Measurements from ENCODE around the gene MLXIPL. TPM values are rescaled to one million over a fixed set of nuclear protein-coding genes. Genes with fewer than 3 reads are reported as not detected.
"Not testable (repeated sequence)": the region's sequence is repeated elsewhere in the genome, so short reads cannot be mapped to it uniquely, and the experiment has no call there.

MLXIPL gene
- total RNA-seq, 2 experiments from 2014 or later = not detected

DNA sequence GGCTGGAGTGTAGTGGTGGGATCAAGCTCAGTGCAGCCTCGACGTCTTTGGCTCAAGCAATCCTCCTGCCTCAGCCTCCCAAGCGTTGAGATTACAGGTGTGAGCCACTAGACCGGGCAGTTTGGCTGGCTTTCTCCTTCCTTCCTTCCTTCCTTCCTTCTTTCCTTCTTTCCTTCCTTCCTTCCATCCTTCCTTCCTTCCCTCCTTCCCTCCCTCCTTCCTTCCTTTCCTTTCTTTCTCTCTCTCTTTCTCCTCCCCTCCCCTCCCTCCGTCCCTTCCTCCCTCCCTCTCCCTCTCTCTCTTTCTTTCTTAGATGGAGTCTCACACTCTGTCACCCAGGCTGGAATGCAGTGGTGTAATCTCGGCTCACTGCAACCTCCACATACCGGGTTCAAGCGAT is 35.7 kb upstream of the MLXIPL start:
- H3K36me3 ChIP-seq (ENCODE audit: insufficient read depth, low read length) = no peaks in the 10 kb centered on the region
- no TSS peak for BruUV-seq (replicated peaks)
- CTCF ChIA-PET (ENCODE audit: unreplicated experiment) = no interaction called here

DNA sequence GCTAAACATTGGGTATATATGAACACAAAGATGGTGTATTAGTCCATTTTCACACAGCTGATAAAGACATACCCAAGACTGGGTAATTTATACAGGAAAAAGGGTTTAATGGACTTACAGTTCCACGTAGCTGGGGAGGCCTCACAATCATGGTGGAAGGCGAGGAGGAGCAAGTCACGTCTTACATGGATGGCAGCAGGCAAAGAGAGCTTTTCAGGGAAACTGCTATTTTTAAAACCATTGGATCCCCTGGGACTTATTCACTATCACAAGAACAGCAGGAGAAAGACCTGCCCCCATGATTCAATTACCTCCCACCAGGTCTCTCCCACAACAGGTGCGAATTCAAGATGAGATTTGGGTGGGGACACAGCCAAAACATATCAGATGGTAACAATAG is 31.0 kb upstream of the MLXIPL start:
- intact Hi-C loops (cut with micrococcal nuclease; ENCODE audit: unreplicated experiment); H3K9me3 ChIP-seq (ENCODE audit: low read length); H3K9me2 ChIP-seq (ENCODE audit: insufficient read depth, low read length); BruUV-seq (replicated peaks); H3K27ac ChIP-seq (ENCODE audit: low read depth, low read length, poor library complexity, severe bottlenecking); H2AFZ ChIP-seq (ENCODE audit: low read length); CTCF ChIA-PET (ENCODE audit: unreplicated experiment); POLR2A ChIA-PET; H3K79me2 ChIP-seq (ENCODE audit: insufficient read depth, low read depth, low read length); H4K20me1 ChIP-seq (ENCODE audit: insufficient read depth, low read length); H3K4me2 ChIP-seq (ENCODE audit: low read length); DNase-seq (ENCODE audit: low spot score); H3K4me1 ChIP-seq (ENCODE audit: insufficient read depth, low read length, poor library complexity, severe bottlenecking); H3K4me3 ChIP-seq (ENCODE audit: low read depth, low read length, poor library complexity, severe bottlenecking); H3K36me3 ChIP-seq (ENCODE audit: insufficient read depth, low read length): not testable (repeated sequence)

More for the DNA sequence above, 35.7 kb upstream of the MLXIPL start:
- H3K9me2 ChIP-seq (ENCODE audit: insufficient read depth, low read length) = no peaks in the 10 kb centered on the region
- no peaks in the 10 kb centered on the region for H3K4me1 ChIP-seq (ENCODE audit: insufficient read depth, low read length, poor library complexity, severe bottlenecking)
- no peak for DNase-seq (ENCODE audit: low spot score)
- H3K9me3 ChIP-seq (ENCODE audit: low read length) = peaks cover 8% of the 10 kb centered on the region; the same call in 1 of the 2 replicates
- no peak overlapping the region for H2AFZ ChIP-seq (ENCODE audit: low read length)
- H4K20me1 ChIP-seq (ENCODE audit: insufficient read depth, low read length) = no peaks in the 10 kb centered on the region
- H3K4me2 ChIP-seq (ENCODE audit: low read length) = no peak overlapping the region
- intact Hi-C loops (cut with micrococcal nuclease; ENCODE audit: unreplicated experiment) = no loop called here
- TF ChIP-seq, protein P1, sequence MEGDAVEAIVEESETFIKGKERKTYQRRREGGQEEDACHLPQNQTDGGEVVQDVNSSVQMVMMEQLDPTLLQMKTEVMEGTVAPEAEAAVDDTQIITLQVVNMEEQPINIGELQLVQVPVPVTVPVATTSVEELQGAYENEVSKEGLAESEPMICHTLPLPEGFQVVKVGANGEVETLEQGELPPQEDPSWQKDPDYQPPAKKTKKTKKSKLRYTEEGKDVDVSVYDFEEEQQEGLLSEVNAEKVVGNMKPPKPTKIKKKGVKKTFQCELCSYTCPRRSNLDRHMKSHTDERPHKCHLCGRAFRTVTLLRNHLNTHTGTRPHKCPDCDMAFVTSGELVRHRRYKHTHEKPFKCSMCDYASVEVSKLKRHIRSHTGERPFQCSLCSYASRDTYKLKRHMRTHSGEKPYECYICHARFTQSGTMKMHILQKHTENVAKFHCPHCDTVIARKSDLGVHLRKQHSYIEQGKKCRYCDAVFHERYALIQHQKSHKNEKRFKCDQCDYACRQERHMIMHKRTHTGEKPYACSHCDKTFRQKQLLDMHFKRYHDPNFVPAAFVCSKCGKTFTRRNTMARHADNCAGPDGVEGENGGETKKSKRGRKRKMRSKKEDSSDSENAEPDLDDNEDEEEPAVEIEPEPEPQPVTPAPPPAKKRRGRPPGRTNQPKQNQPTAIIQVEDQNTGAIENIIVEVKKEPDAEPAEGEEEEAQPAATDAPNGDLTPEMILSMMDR (conservative IDR thresholded peaks at IDR 0.05; ENCODE audit: low read length) = no peak
- TF ChIP-seq EZH2phosphoT487 (IDR thresholded peaks at IDR 0.05; ENCODE audit: borderline replicate concordance, low read depth, low read length) = no peak
- POLR2A ChIA-PET = no interaction called here
- H3K79me2 ChIP-seq (ENCODE audit: insufficient read depth, low read depth, low read length) = no peaks in the 10 kb centered on the region
- no peak overlapping the region for H3K27ac ChIP-seq (ENCODE audit: low read depth, low read length, poor library complexity, severe bottlenecking)
- H3K4me3 ChIP-seq (ENCODE audit: low read depth, low read length, poor library complexity, severe bottlenecking) = no peak overlapping the region

DNA sequence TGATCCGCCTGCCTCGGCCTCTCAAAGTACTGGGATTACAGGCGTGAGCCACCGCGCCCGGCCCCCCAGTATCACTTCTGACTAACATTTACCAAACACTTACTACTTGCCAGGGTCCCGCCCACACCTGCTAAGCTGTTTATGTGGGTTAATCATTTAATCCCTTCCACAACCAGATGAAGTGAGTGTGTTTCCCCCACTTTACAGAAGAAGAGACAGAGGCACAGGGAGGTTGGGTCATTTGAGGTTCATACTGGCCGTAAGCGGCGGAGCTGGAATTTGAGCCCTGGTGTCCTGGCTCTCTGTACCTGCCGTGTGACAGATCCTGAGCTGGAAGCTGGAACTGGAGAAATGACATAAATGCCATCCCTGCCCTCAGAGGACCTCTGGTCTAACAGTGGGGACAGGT is 28.2 kb upstream of the MLXIPL start:
- Histone ChIP-seq H3K36me3 (ENCODE audit: insufficient read depth, low read length) (no peaks in the 10 kb centered on the region), H3K9me3 (ENCODE audit: low read length) (no peaks in the 10 kb centered on the region), H3K4me1 (ENCODE audit: insufficient read depth, low read length, poor library complexity, severe bottlenecking) (no peaks in the 10 kb centered on the region), H3K4me2 (ENCODE audit: low read length) (no peak overlapping the region), H4K20me1 (ENCODE audit: insufficient read depth, low read length) (no peaks in the 10 kb centered on the region), H3K4me3 (ENCODE audit: low read depth, low read length, poor library complexity, severe bottlenecking) (no peak overlapping the region), H3K9me2 (ENCODE audit: insufficient read depth, low read length) (no peaks in the 10 kb centered on the region), H2AFZ (ENCODE audit: low read length) (no peak overlapping the region), H3K79me2 (ENCODE audit: insufficient read depth, low read depth, low read length) (no peaks in the 10 kb centered on the region), H3K27ac (ENCODE audit: low read depth, low read length, poor library complexity, severe bottlenecking) (no peak overlapping the region)
- TF ChIP-seq EZH2phosphoT487 (IDR thresholded peaks at IDR 0.05; ENCODE audit: borderline replicate concordance, low read depth, low read length) = no peak
- TF ChIP-seq, protein P1 (conservative IDR thresholded peaks at IDR 0.05; ENCODE audit: low read length) = no peak
- intact Hi-C loops (cut with micrococcal nuclease; ENCODE audit: unreplicated experiment) = no loop called here
- POLR2A ChIA-PET = no interaction called here
- no peak for DNase-seq (ENCODE audit: low spot score)
- CTCF ChIA-PET (ENCODE audit: unreplicated experiment) = no interaction called here
- BruUV-seq (replicated peaks) = no TSS peak
